GM19035 (cell line): ENCODE measurements around the gene ZHX3.
A peak's percentile ranks its signal among the peaks of the same experiment; 100 is the strongest.

Source experiments
- ATAC-seq: cut with Tn5 transposase; IDR thresholded peaks from one replicate; pipeline ENCODE4 v1.9.1; 2021; ENCODE audit not compliant: unreplicated experiment

Gene ZHX3

GRCh38 chr20:41353530-41353929 is 36.0 kb upstream of the ZHX3 start:
- ATAC-seq = no peak

- ATAC-seq = no peak
Observed at GRCh38 chr20:41352666-41353065, 35.1 kb upstream of the ZHX3 start.

GRCh38 chr20:41352106-41352505 is 34.6 kb upstream of the ZHX3 start:
- no peak for ATAC-seq

GRCh38 chr20:41350408-41350962 is 33.0 kb upstream of the ZHX3 start:
- ATAC-seq = no peak

- no peak for ATAC-seq
Observed at GRCh38 chr20:41349943-41350342, 32.4 kb upstream of the ZHX3 start.

GRCh38 chr20:41349266-41349665 is 31.7 kb upstream of the ZHX3 start:
- no peak for ATAC-seq

GRCh38 chr20:41348430-41349172 is 31.1 kb upstream of the ZHX3 start:
- ATAC-seq = no peak

GRCh38 chr20:41347523-41348429 is 30.2 kb upstream of the ZHX3 start:
- no peak for ATAC-seq

GRCh38 chr20:41345729-41346067 is 28.2 kb upstream of the ZHX3 start:
- no peak for ATAC-seq

- no peak for ATAC-seq
Observed at GRCh38 chr20:41344938-41345728, 27.6 kb upstream of the ZHX3 start.

- no peak for ATAC-seq
Observed at GRCh38 chr20:41344477-41344876, 26.9 kb upstream of the ZHX3 start.

GRCh38 chr20:41342474-41343464 is 25.2 kb upstream of the ZHX3 start:
- no peak for ATAC-seq

- peak; percentile 13 for ATAC-seq
Observed at GRCh38 chr20:41340327-41341055, 23.0 kb upstream of the ZHX3 start, which contains the start of gene LPIN3. Gene LPIN3, plus strand, starts transcription at chr20:41340821. Its CDS starts 4,983 bp downstream, at chr20:41345804.

- peak; percentile 80 for ATAC-seq
Observed at GRCh38 chr20:41339957-41340326, 22.4 kb upstream of the ZHX3 start.

GRCh38 chr20:41336711-41337492 is 19.4 kb upstream of the ZHX3 start:
- ATAC-seq = no peak

- ATAC-seq = no peak
Observed at GRCh38 chr20:41335591-41335990, 18.1 kb upstream of the ZHX3 start.

GRCh38 chr20:41334443-41335421 is 17.2 kb upstream of the ZHX3 start:
- ATAC-seq = no peak
